Measurements from ENCODE around the gene PRPH. TPM values are rescaled to one million over a fixed set of nuclear protein-coding genes. Genes with fewer than 3 reads are reported as not detected.
A peak's percentile ranks its signal among the peaks of the same experiment; 100 is the strongest.

Gene PRPH
- total RNA-seq, 4 donors from 2014 or later: 0.19 to 1.4 (median 0.61) TPM; not detected in 1

GRCh38 chr12:49341777-49342065 lies 46.8 kb downstream of the PRPH start:
- no peak overlapping the region for H3K4me3 ChIP-seq (ENCODE audit: low read depth, poor library complexity, severe bottlenecking)
- intact Hi-C loops (cut with DNase I; ENCODE audit: low total_unique reads): loop anchor here (5.0 kb wide), 1 partner anchor 54 kb away; no protein-coding TSS in a partner anchor
- WGBS, 2 donors: 45 to 61% methylated on average over 20 to 21 of the region's 21 CpGs
- TF ChIP-seq POLR2A (IDR thresholded peaks at IDR 0.05) (no peak), CTCF (IDR thresholded peaks at IDR 0.05) (no peak)
- peak in 1 of 2 donors; percentile 82 for DNase-seq (ENCODE audit: low spot score in 2 of 2)

GRCh38 chr12:49342066-49342913 lies 47.3 kb downstream of the PRPH start:
- intact Hi-C loops (cut with DNase I; ENCODE audit: low total_unique reads): loop anchor here (5.0 kb wide), 1 partner anchor 55 kb away; no protein-coding TSS in a partner anchor
- TF ChIP-seq CTCF (IDR thresholded peaks at IDR 0.05): peak in 1 of 3 donors; percentile 65
- TF ChIP-seq POLR2A (IDR thresholded peaks at IDR 0.05): no peak
- 3 to 4% methylated on average over 29 to 55 of the region's 58 CpGs for WGBS, 2 donors
- no peak overlapping the region for H3K4me3 ChIP-seq (ENCODE audit: low read depth, poor library complexity, severe bottlenecking)
- peak in 1 of 2 donors; percentile 94 for DNase-seq (ENCODE audit: low spot score in 2 of 2)

- H3K4me3 ChIP-seq (ENCODE audit: low read depth, poor library complexity, severe bottlenecking): no peak overlapping the region
- intact Hi-C loops (cut with DNase I; ENCODE audit: low total_unique reads): loop anchor here (5.0 kb wide), 1 partner anchor 56 kb away; no protein-coding TSS in a partner anchor
- 4 to 5% methylated on average over 20 to 26 of the region's 33 CpGs for WGBS, 2 donors
- TF ChIP-seq CTCF (IDR thresholded peaks at IDR 0.05) (no peak), POLR2A (IDR thresholded peaks at IDR 0.05) (no peak)
- DNase-seq (ENCODE audit: low spot score in 2 of 2): peak in 1 of 2 donors; percentile 86
Measured at GRCh38 chr12:49342914-49343731, 48.2 kb downstream of the PRPH start.

- no peak overlapping the region for H3K4me3 ChIP-seq (ENCODE audit: low read depth, poor library complexity, severe bottlenecking)
- 33 to 54% methylated on average over 15 of the region's 15 CpGs for WGBS, 2 donors
- peak in 1 of 2 donors; percentile 59 for DNase-seq (ENCODE audit: low spot score in 2 of 2)
- intact Hi-C loops (cut with DNase I; ENCODE audit: low total_unique reads): loop anchor here (5.0 kb wide), 1 partner anchor 57 kb away; no protein-coding TSS in a partner anchor
- no peak for TF ChIP-seq CTCF (IDR thresholded peaks at IDR 0.05)
Measured at GRCh38 chr12:49344486-49345050, 49.6 kb downstream of the PRPH start.

- no peak for TF ChIP-seq POLR2A (IDR thresholded peaks at IDR 0.05)
- TF ChIP-seq CTCF (IDR thresholded peaks at IDR 0.05): no peak
- intact Hi-C loops (cut with DNase I; ENCODE audit: low total_unique reads): no loop called here
- H3K4me3 ChIP-seq (ENCODE audit: low read depth, poor library complexity, severe bottlenecking): no peak overlapping the region
- peak in 1 of 2 donors; percentile 87 for DNase-seq (ENCODE audit: low spot score in 2 of 2)
- WGBS, 2 donors: 1 to 2% methylated on average over 40 to 55 of the region's 70 CpGs
Measured at GRCh38 chr12:49345051-49345824, 50.3 kb downstream of the PRPH start.

All from lower leg skin (tissue), 4 donors.